ENCODE results near the gene SIGLEC12. TPM values are rescaled to one million over a fixed set of nuclear protein-coding genes. Genes with fewer than 3 reads are reported as not detected.

SIGLEC12 gene
- total RNA-seq, 1 donor from 2014 or later, result not detected

GRCh38 chr19:51485960-51486660 lies 15.5 kb downstream of the SIGLEC12 start:
- no peaks in the 10 kb centered on the region for H3K36me3 ChIP-seq
- no peaks in the 10 kb centered on the region for H3K9me3 ChIP-seq (ENCODE audit: low read depth)
- no peaks in the 10 kb centered on the region for H3K79me2 ChIP-seq (ENCODE audit: low read depth)
- TF ChIP-seq EZH2phosphoT487 (IDR thresholded peaks at IDR 0.05), result no peak
- TF ChIP-seq EZH2 (IDR thresholded peaks at IDR 0.05), result no peak
- no peak for TF ChIP-seq CTCF (IDR thresholded peaks at IDR 0.05)
- no peaks in the 10 kb centered on the region for H3K4me1 Mint-ChIP-seq
- H3K4me3 ChIP-seq, result no peak overlapping the region
- no peaks in the 10 kb centered on the region for H3F3A ChIP-seq (ENCODE audit: low read depth)
- H3K4me3 Mint-ChIP-seq, result no peak overlapping the region
- H3K27ac ChIP-seq, result no peak overlapping the region
- H3K27me3 ChIP-seq, result no peaks in the 10 kb centered on the region
- H3K27me3 Mint-ChIP-seq (ENCODE audit: insufficient read depth, low read depth), result peaks cover 5% of the 10 kb centered on the region
- H3K9ac ChIP-seq, result no peak overlapping the region
- H3K36me3 Mint-ChIP-seq, result no peaks in the 10 kb centered on the region
- no peaks in the 10 kb centered on the region for H4K20me1 ChIP-seq (ENCODE audit: low read depth)
- no peaks in the 10 kb centered on the region for H3K4me1 ChIP-seq
- H3K27ac Mint-ChIP-seq, result no peak overlapping the region
- H3K4me2 ChIP-seq, result no peak overlapping the region
- H3K9me3 Mint-ChIP-seq, result no peaks in the 10 kb centered on the region
- no peak overlapping the region for H2AFZ ChIP-seq (replicated peaks)
- no peak for DNase-seq (ENCODE audit: low spot score)

- H3K36me3 Mint-ChIP-seq, result no peaks in the 10 kb centered on the region
- no peak for TF ChIP-seq CTCF (IDR thresholded peaks at IDR 0.05)
- no peak for TF ChIP-seq EZH2 (IDR thresholded peaks at IDR 0.05)
- no peak for TF ChIP-seq EZH2phosphoT487 (IDR thresholded peaks at IDR 0.05)
- H3K9ac ChIP-seq, result no peak overlapping the region
- no peaks in the 10 kb centered on the region for H3K4me1 ChIP-seq
- no peaks in the 10 kb centered on the region for H3K36me3 ChIP-seq
- no peaks in the 10 kb centered on the region for H3F3A ChIP-seq (ENCODE audit: low read depth)
- no peaks in the 10 kb centered on the region for H3K27me3 ChIP-seq
- no peak overlapping the region for H2AFZ ChIP-seq (replicated peaks)
- H3K27ac Mint-ChIP-seq, result no peak overlapping the region
- DNase-seq (ENCODE audit: low spot score), result peak; percentile 46
- H3K9me3 ChIP-seq (ENCODE audit: low read depth), result no peaks in the 10 kb centered on the region
- H3K9me3 Mint-ChIP-seq, result no peaks in the 10 kb centered on the region
- H3K27me3 Mint-ChIP-seq (ENCODE audit: insufficient read depth, low read depth), result peaks cover 12% of the 10 kb centered on the region
- no peak overlapping the region for H3K27ac ChIP-seq
- no peaks in the 10 kb centered on the region for H3K79me2 ChIP-seq (ENCODE audit: low read depth)
- H3K4me3 Mint-ChIP-seq, result no peak overlapping the region
- H3K4me3 ChIP-seq, result no peak overlapping the region
- H3K4me1 Mint-ChIP-seq, result no peaks in the 10 kb centered on the region
- no peaks in the 10 kb centered on the region for H4K20me1 ChIP-seq (ENCODE audit: low read depth)
- no peak overlapping the region for H3K4me2 ChIP-seq
Observed at GRCh38 chr19:51480590-51480989, 21.0 kb downstream of the SIGLEC12 start.

- Histone ChIP-seq H3F3A (ENCODE audit: low read depth) (no peaks in the 10 kb centered on the region), H3K4me2 (no peak overlapping the region), H4K20me1 (ENCODE audit: low read depth) (no peaks in the 10 kb centered on the region), H3K9me3 (ENCODE audit: low read depth) (no peaks in the 10 kb centered on the region), H3K27me3 (no peaks in the 10 kb centered on the region), H3K79me2 (ENCODE audit: low read depth) (no peaks in the 10 kb centered on the region), H3K36me3 (no peaks in the 10 kb centered on the region), H3K27ac (no peak overlapping the region), H3K9ac (no peak overlapping the region), H3K4me3 (no peak overlapping the region), H3K4me1 (no peaks in the 10 kb centered on the region), H2AFZ (replicated peaks) (no peak overlapping the region)
- Mint-ChIP-seq H3K4me3 (peak overlapping the region; percentile 59), H3K27ac (no peak overlapping the region), H3K9me3 (no peaks in the 10 kb centered on the region), H3K27me3 (ENCODE audit: insufficient read depth, low read depth) (peaks cover 14% of the 10 kb centered on the region), H3K4me1 (no peaks in the 10 kb centered on the region), H3K36me3 (no peaks in the 10 kb centered on the region)
- no peak for TF ChIP-seq CTCF (IDR thresholded peaks at IDR 0.05)
- TF ChIP-seq EZH2phosphoT487 (IDR thresholded peaks at IDR 0.05), result no peak
- no peak for TF ChIP-seq EZH2 (IDR thresholded peaks at IDR 0.05)
- DNase-seq (ENCODE audit: low spot score), result no peak
Observed at GRCh38 chr19:51479531-51480331, 21.9 kb downstream of the SIGLEC12 start.
